Neutrophil (primary cell): ENCODE data around the gene WBP1L.

Experiments used
- H3K27ac ChIP-seq: fragments of 200-600 bp; sonication (generic); 2 replicates; pipeline ENCODE4 v1.5.1; 2016; ENCODE audit warnings: mild to moderate bottlenecking, moderate library complexity
- H3K27me3 ChIP-seq: fragments of 200-600 bp; sonication (generic); 2 replicates; pipeline ENCODE4 v1.6.0; 2016; ENCODE audit warnings: mild to moderate bottlenecking
- H3K36me3 ChIP-seq: fragments of 200-600 bp; sonication (generic); 2 replicates; pipeline ENCODE4 v1.5.1; 2017
- H3K4me1 ChIP-seq, 2 experiments: fragments of 200-600 bp in 1 of 2; sonication (generic) in 1 of 2; 1 replicate in 1 of 2; 2 replicates in 1 of 2; pipeline versions ENCODE4 v1.5.1 to v1.6.1; 2013 to 2016; ENCODE audit warnings: low read depth in 1 of 2, low read length in 1 of 2, mild to moderate bottlenecking in 1 of 2, moderate library complexity in 1 of 2; ENCODE audit not compliant: control insufficient read depth in 1 of 2, insufficient read depth in 1 of 2
- H3K4me3 ChIP-seq, 2 experiments: fragments of 200-600 bp in 1 of 2; sonication (generic) in 1 of 2; 1 replicate in 1 of 2; 2 replicates in 1 of 2; pipeline ENCODE4 v1.5.1; 2013 to 2016; ENCODE audit warnings: low read depth in 1 of 2, low read length in 1 of 2, mild to moderate bottlenecking in 1 of 2, moderate library complexity in 1 of 2
- H3K9me3 ChIP-seq: fragments of 200-600 bp; sonication (generic); 2 replicates; pipeline ENCODE4 v1.5.1; 2016
- CTCF ChIP-seq: fragments of 200-600 bp; sonication (generic); IDR thresholded peaks from 2 replicates; pipeline ENCODE4 v1.5.1; 2016; ENCODE audit warnings: antibody characterized with exemption

The WBP1L gene

GRCh38 chr10:102791754-102792395 is 48.1 kb downstream of the WBP1L start:
- Histone ChIP-seq H3K27me3 (no peaks in the 10 kb centered on the region), H3K4me3 (no peak overlapping the region), H3K27ac (no peak overlapping the region), H3K36me3 (peaks cover 8% of the 10 kb centered on the region), H3K4me1 (peaks cover 24 to 29% of the 10 kb centered on the region in 2 experiments), H3K9me3 (no peaks in the 10 kb centered on the region)
- no peak for TF ChIP-seq CTCF

- no peak for TF ChIP-seq CTCF
- H3K27me3 ChIP-seq: no peaks in the 10 kb centered on the region
- peaks cover 24 to 29% of the 10 kb centered on the region in 2 experiments for H3K4me1 ChIP-seq
- H3K9me3 ChIP-seq: no peaks in the 10 kb centered on the region
- peak overlapping the region; percentile 82 for H3K27ac ChIP-seq
- H3K36me3 ChIP-seq: peaks cover 37% of the 10 kb centered on the region
- peak overlapping the region; percentile 7 to 21 for H3K4me3 ChIP-seq
Observed at GRCh38 chr10:102795453-102796406, 52.0 kb downstream of the WBP1L start.

GRCh38 chr10:102796407-102797176 is 52.8 kb downstream of the WBP1L start:
- no peaks in the 10 kb centered on the region for H3K27me3 ChIP-seq
- H3K36me3 ChIP-seq: peaks cover 43% of the 10 kb centered on the region
- H3K4me1 ChIP-seq: peaks cover 32 to 38% of the 10 kb centered on the region in 2 experiments
- no peak for TF ChIP-seq CTCF
- peak overlapping the region; percentile 7 to 21 for H3K4me3 ChIP-seq
- H3K9me3 ChIP-seq: no peaks in the 10 kb centered on the region
- H3K27ac ChIP-seq: peak overlapping the region; percentile 82

GRCh38 chr10:102799691-102800471 is 56.1 kb downstream of the WBP1L start:
- H3K4me3 ChIP-seq: no peak overlapping the region
- H3K27me3 ChIP-seq: no peaks in the 10 kb centered on the region
- no peak for TF ChIP-seq CTCF
- H3K4me1 ChIP-seq: peaks cover 43 to 47% of the 10 kb centered on the region in 2 experiments
- H3K27ac ChIP-seq: peak overlapping the region; percentile 78
- no peaks in the 10 kb centered on the region for H3K9me3 ChIP-seq
- peaks cover 52% of the 10 kb centered on the region for H3K36me3 ChIP-seq
